Activated naive CD4-positive, alpha-beta T cell (primary cell): ENCODE results near the gene DSPP.

Experiments used
- DNase-seq, 4 experiments: peaks; one replicate each; lab custom pipeline; 2025; lab: John Stamatoyannopoulos, UW

Gene DSPP

GRCh38 chr4:87631668-87632067 is 23.3 kb downstream of the DSPP start:
- DNase-seq, result no peak

GRCh38 chr4:87632469-87632868 is 24.1 kb downstream of the DSPP start:
- no peak for DNase-seq

GRCh38 chr4:87633243-87633642 is 24.9 kb downstream of the DSPP start:
- no peak for DNase-seq

- DNase-seq, result no peak
These were observed 36.0 kb downstream of the DSPP start for GRCh38 chr4:87644286-87644685.

- DNase-seq, result no peak
These were observed 41.7 kb downstream of the DSPP start, which contains the start of gene DMP1 for GRCh38 chr4:87649980-87650379. Gene DMP1, plus strand, starts transcription at chr4:87650280. Its CDS starts 6,213 bp downstream, at chr4:87656493.

GRCh38 chr4:87650938-87651337 is 42.6 kb downstream of the DSPP start:
- no peak for DNase-seq

GRCh38 chr4:87651941-87652340 is 43.6 kb downstream of the DSPP start:
- DNase-seq, result no peak

GRCh38 chr4:87654487-87655044 is 46.2 kb downstream of the DSPP start:
- DNase-seq, result no peak

GRCh38 chr4:87657525-87657924 is 49.2 kb downstream of the DSPP start:
- DNase-seq, result no peak

GRCh38 chr4:87659247-87659931 is 51.1 kb downstream of the DSPP start:
- no peak for DNase-seq

GRCh38 chr4:87662871-87663270 is 54.5 kb downstream of the DSPP start:
- DNase-seq, result no peak
